Measurements from ENCODE around the gene CACNB4. TPM values are rescaled to one million over a fixed set of nuclear protein-coding genes. Genes with fewer than 3 reads are reported as not detected.
"Not testable (repeated sequence)": the region's sequence is repeated elsewhere in the genome, so short reads cannot be mapped to it uniquely, and the experiment has no call there.

CACNB4 gene
- total RNA-seq, 2 donors from 2014 or later = 5.6 to 13.8 TPM

DNA sequence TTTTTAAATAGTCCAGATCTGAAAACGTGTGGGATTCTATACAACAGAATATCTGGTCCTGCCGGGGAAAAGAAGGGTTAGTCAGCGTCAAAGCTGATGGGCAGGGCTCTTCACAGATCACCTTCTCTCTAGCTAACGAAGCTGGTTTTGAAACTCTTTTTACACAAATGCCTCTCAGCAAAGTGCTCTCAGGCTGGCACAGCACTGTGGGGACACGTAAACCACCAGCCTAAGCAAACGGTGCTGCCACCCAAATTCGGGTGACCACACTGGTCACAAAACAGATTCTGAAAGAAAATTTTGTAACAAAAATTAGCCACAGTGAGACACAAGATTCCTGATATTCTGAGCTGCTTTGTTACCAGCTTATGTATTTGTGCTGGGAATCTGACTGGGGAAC lies 217.5 kb downstream of the CACNB4 start:
- TF ChIP-seq, protein P1, sequence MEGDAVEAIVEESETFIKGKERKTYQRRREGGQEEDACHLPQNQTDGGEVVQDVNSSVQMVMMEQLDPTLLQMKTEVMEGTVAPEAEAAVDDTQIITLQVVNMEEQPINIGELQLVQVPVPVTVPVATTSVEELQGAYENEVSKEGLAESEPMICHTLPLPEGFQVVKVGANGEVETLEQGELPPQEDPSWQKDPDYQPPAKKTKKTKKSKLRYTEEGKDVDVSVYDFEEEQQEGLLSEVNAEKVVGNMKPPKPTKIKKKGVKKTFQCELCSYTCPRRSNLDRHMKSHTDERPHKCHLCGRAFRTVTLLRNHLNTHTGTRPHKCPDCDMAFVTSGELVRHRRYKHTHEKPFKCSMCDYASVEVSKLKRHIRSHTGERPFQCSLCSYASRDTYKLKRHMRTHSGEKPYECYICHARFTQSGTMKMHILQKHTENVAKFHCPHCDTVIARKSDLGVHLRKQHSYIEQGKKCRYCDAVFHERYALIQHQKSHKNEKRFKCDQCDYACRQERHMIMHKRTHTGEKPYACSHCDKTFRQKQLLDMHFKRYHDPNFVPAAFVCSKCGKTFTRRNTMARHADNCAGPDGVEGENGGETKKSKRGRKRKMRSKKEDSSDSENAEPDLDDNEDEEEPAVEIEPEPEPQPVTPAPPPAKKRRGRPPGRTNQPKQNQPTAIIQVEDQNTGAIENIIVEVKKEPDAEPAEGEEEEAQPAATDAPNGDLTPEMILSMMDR (IDR thresholded peaks at IDR 0.05) = no peak

DNA sequence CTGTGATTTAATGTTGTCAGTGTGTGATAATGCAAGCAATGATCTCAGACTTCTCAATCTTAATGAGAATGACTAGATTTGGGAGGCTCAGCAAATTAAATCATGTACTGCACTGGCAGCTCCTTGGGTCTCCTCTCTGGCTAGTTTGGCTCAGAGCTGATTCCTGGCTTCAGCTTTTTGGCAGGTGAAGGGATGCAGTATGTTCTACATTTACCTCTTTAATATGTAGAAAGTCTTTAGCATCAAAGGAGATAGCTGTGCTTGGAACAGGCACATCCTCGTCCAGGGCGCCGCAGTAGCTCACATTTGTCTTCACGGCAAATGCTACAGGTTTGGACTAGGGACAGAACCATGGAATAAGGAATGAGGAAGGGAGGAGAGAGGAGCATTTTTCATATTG lies 218.3 kb downstream of the CACNB4 start:
- H3K4me1 ChIP-seq (ENCODE audit: control insufficient read depth in 1 of 2, low read depth in 2 of 2) = peaks cover 19 to 55% of the 10 kb centered on the region in 2 donors
- peak overlapping the region; percentile 54 to 77 for H3K27ac ChIP-seq
- TF ChIP-seq, protein P1 (IDR thresholded peaks at IDR 0.05) = no peak
- H3K9me3 ChIP-seq = no peaks in the 10 kb centered on the region
- no peaks in the 10 kb centered on the region for H3K27me3 ChIP-seq (replicated peaks; ENCODE audit: insufficient read depth)
- H3K4me3 ChIP-seq = no peak overlapping the region
- ATAC-seq (ENCODE audit: insufficient number of reproducible peaks, low FRiP score, low read depth) = no peak
- H3K36me3 ChIP-seq = no peaks in the 10 kb centered on the region
- DNase-seq (ENCODE audit: low spot score) = no peak

More for the DNA sequence above, 217.5 kb downstream of the CACNB4 start:
- Histone ChIP-seq H3K36me3 (no peaks in the 10 kb centered on the region), H3K4me3 (no peak overlapping the region), H3K4me1 (ENCODE audit: control insufficient read depth in 1 of 2, low read depth in 2 of 2) (peaks cover 19 to 55% of the 10 kb centered on the region in 2 donors), H3K27me3 (replicated peaks; ENCODE audit: insufficient read depth) (no peaks in the 10 kb centered on the region), H3K9me3 (no peaks in the 10 kb centered on the region), H3K27ac (peak overlapping the region in 1 of 2 donors; percentile 15)
- no peak for DNase-seq (ENCODE audit: low spot score)
- no peak for ATAC-seq (ENCODE audit: insufficient number of reproducible peaks, low FRiP score, low read depth)

DNA sequence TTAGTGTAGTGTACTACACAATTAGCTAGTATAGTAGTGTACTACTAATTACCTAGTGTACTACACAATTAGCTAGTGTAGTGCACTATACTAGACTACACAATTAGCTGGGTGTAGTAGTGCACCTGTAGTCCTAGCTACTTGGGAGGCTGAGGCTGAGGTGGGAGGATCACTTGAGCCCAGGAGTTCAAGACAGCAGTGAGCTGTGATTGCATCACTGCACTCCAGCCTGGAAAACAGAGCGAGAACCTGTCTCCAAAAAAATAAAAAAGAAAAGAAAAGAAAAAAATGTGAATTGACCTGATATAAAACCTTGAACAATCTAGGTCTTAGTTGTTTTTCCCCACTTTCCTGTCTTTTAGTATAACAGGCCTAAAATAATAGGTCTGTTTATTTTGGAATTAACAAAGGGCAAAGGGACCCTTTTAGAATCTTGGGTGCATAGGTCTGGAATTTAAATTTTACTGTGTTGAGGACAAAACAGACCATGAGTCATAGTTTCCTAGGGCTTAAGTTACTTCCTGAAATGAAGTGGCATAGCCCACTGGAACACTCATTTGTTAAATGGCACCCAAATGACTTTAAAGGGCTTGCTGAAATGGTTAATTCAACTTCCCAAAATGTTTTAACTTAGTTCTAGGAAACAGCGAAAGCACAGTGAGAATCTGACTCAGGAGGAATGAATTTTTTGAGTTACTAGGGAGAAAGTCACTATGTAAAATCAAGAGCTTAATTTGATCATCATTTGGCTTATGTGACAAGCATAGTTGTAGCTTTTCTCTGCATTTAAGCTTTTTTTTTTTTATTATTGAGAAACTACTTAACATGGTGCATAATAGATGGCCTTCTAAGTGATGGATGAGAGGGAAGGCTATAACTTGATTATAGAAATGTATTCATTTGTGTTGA lies 219.9 kb downstream of the CACNB4 start:
- Histone ChIP-seq H3K9me3 (no peaks in the 10 kb centered on the region), H3K4me1 (ENCODE audit: control insufficient read depth in 1 of 2, low read depth in 2 of 2) (peaks cover 19 to 55% of the 10 kb centered on the region in 2 donors), H3K4me3 (peak overlapping the region; percentile 3), H3K27me3 (replicated peaks; ENCODE audit: insufficient read depth) (no peaks in the 10 kb centered on the region), H3K27ac (peak overlapping the region; percentile 54 to 77), H3K36me3 (no peaks in the 10 kb centered on the region)
- peak; percentile 98 for ATAC-seq (ENCODE audit: insufficient number of reproducible peaks, low FRiP score, low read depth)
- TF ChIP-seq, protein P1 (IDR thresholded peaks at IDR 0.05) = no peak
- DNase-seq (ENCODE audit: low spot score) = no peak

DNA sequence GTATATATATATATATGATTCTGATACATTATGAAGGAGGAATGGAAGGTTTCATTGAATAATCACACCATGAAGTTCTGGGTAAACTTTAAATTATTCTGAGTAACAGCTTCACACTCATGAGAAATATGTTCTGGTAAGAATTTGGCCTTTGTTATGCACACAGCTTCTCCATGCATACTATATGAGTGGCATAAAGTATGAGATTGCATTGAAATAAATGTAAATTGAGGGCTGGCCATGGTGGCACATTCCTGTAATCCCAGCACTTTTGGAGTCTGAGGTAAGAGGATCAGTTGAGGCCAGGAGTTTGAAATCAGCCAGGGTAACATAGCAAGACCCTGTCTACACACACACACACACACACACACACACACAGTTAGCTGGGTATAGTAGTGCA lies 220.6 kb downstream of the CACNB4 start:
- no peaks in the 10 kb centered on the region for H3K27me3 ChIP-seq (replicated peaks; ENCODE audit: insufficient read depth)
- TF ChIP-seq, protein P1 (IDR thresholded peaks at IDR 0.05) = no peak
- H3K4me3 ChIP-seq = no peak overlapping the region
- no peaks in the 10 kb centered on the region for H3K9me3 ChIP-seq
- ATAC-seq (ENCODE audit: insufficient number of reproducible peaks, low FRiP score, low read depth) (no peak), DNase-seq (ENCODE audit: low spot score) (no peak)
- H3K4me1 ChIP-seq (ENCODE audit: control insufficient read depth in 1 of 2, low read depth in 2 of 2) = peaks cover 19 to 55% of the 10 kb centered on the region in 2 donors
- no peaks in the 10 kb centered on the region for H3K36me3 ChIP-seq
- H3K27ac ChIP-seq = peak overlapping the region; percentile 54 to 77

DNA sequence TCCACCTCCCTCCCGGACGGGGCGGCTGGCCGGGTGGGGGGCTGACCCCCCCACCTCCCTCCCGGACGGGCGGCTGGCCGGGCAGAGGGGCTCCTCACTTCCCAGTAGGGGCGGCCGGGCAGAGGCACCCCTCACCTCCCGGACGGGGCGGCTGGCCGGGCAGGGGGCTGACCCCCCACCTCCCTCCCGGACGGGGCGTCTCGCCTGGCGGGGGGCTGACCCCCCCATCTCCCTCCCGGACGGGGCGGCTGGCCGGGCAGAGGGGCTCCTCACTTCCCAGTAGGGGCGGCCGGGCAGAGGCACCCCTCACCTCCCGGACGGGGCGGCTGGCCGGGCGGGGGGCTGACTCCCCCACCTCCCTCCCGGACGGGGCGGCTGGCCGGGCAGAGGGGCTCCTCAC lies 223.2 kb downstream of the CACNB4 start:
- DNase-seq (ENCODE audit: low spot score) = not testable (repeated sequence)

More for the DNA sequence above, 223.2 kb downstream of the CACNB4 start:
- H3K4me3 ChIP-seq; H3K27me3 ChIP-seq (replicated peaks; ENCODE audit: insufficient read depth); H3K9me3 ChIP-seq; H3K36me3 ChIP-seq; ATAC-seq (ENCODE audit: insufficient number of reproducible peaks, low FRiP score, low read depth): not testable (repeated sequence)
- Histone ChIP-seq H3K4me1 (ENCODE audit: control insufficient read depth in 1 of 2, low read depth in 2 of 2) (peaks cover 30 to 62% of the 10 kb centered on the region in 2 donors), H3K27ac (peak overlapping the region in 1 of 2 donors; percentile 1)
